Cardiac fibroblast (primary cell): ENCODE results near the gene ALDH1L1.
A peak's percentile ranks its signal among the peaks of the same experiment; 100 is the strongest.

Experiments
- DNase-seq, 2 donors: peaks; one replicate each; pipeline versions ENCODE4 v3.0.0 to v3.0.0-alpha.2; 2010; ENCODE audit warnings: low read depth in 2 of 2
- H3K4me3 ChIP-seq, 2 donors: replicated peaks in 1 of 2; 1 replicate in 1 of 2; 2 replicates in 1 of 2; pipeline ENCODE4 v1.5.1; 2011; ENCODE audit warnings: low read depth in 2 of 2, low read length in 2 of 2, mild to moderate bottlenecking in 2 of 2, moderate library complexity in 1 of 2
- CTCF ChIP-seq: IDR thresholded peaks from one replicate; pipeline ENCODE4 v1.5.1; 2011; ENCODE audit warnings: low read depth, mild to moderate bottlenecking, low read length, inconsistent platforms

ALDH1L1 gene

GRCh38 chr3:126211569-126211968, 31.2 kb upstream of the ALDH1L1 start:
- DNase-seq: no peak
- no peak for TF ChIP-seq CTCF
- no peak overlapping the region for H3K4me3 ChIP-seq

GRCh38 chr3:126210606-126211005, 30.2 kb upstream of the ALDH1L1 start:
- no peak for DNase-seq
- TF ChIP-seq CTCF: no peak
- H3K4me3 ChIP-seq: no peak overlapping the region

GRCh38 chr3:126209741-126210140, 29.4 kb upstream of the ALDH1L1 start:
- no peak for TF ChIP-seq CTCF
- no peak for DNase-seq

GRCh38 chr3:126208606-126209256, 28.3 kb upstream of the ALDH1L1 start:
- H3K4me3 ChIP-seq: no peak overlapping the region
- TF ChIP-seq CTCF: no peak
- peak; percentile 92 to 98 for DNase-seq

More at GRCh38 chr3:126209741-126210140, 29.4 kb upstream of the ALDH1L1 start:
- H3K4me3 ChIP-seq: no peak overlapping the region

- TF ChIP-seq CTCF: no peak
- no peak overlapping the region for H3K4me3 ChIP-seq
- DNase-seq: peak in 1 of 2 donors; percentile 64
Measured at GRCh38 chr3:126208182-126208581, 27.8 kb upstream of the ALDH1L1 start.

- TF ChIP-seq CTCF: no peak
- H3K4me3 ChIP-seq: no peak overlapping the region
Measured at GRCh38 chr3:126207166-126207565, 26.8 kb upstream of the ALDH1L1 start.

More at GRCh38 chr3:126207166-126207565, 26.8 kb upstream of the ALDH1L1 start:
- DNase-seq: no peak
